NOMO-1 treated with dmso at 0.1 percent for 144 hours (cell line): Measurements from ENCODE around the gene TWSG1.
A peak's percentile ranks its signal among the peaks of the same experiment; 100 is the strongest.

Experiments used
- DNase-seq: peaks from one replicate; lab custom pipeline; 2025; ENCODE audit not compliant: unreplicated experiment; lab: John Stamatoyannopoulos, UW

Gene TWSG1

GRCh38 chr18:9334329-9334972 is at the start of gene TWSG1:
Gene TWSG1 (plus strand): TSS chr18:9334773. CDS start chr18:9337230, 2,457 bp downstream.
- DNase-seq = peak; percentile 89

- DNase-seq = no peak
Observed at GRCh38 chr18:9285604-9286003, 49.0 kb upstream of the TWSG1 start.

GRCh38 chr18:9287036-9287435 is 47.5 kb upstream of the TWSG1 start:
- DNase-seq = no peak

- DNase-seq = no peak
Observed at GRCh38 chr18:9289698-9290097, 44.9 kb upstream of the TWSG1 start.

GRCh38 chr18:9290156-9290555 is 44.4 kb upstream of the TWSG1 start:
- no peak for DNase-seq

- no peak for DNase-seq
Observed at GRCh38 chr18:9292047-9292446, 42.5 kb upstream of the TWSG1 start.

GRCh38 chr18:9293948-9294347 is 40.6 kb upstream of the TWSG1 start:
- no peak for DNase-seq

GRCh38 chr18:9296233-9297006 is 38.2 kb upstream of the TWSG1 start:
- DNase-seq = no peak

- no peak for DNase-seq
Observed at GRCh38 chr18:9297007-9297393, 37.6 kb upstream of the TWSG1 start.

- no peak for DNase-seq
Observed at GRCh38 chr18:9304388-9305070, 30.0 kb upstream of the TWSG1 start.

GRCh38 chr18:9319333-9319732 is 15.2 kb upstream of the TWSG1 start:
- DNase-seq = no peak

GRCh38 chr18:9321017-9321452 is 13.5 kb upstream of the TWSG1 start:
- DNase-seq = no peak

- no peak for DNase-seq
Observed at GRCh38 chr18:9321736-9322135, 12.8 kb upstream of the TWSG1 start.

GRCh38 chr18:9322744-9323143 is 11.8 kb upstream of the TWSG1 start:
- peak; percentile 20 for DNase-seq

- no peak for DNase-seq
Observed at GRCh38 chr18:9323750-9324445, 10.7 kb upstream of the TWSG1 start.

GRCh38 chr18:9325716-9326115 is 8.9 kb upstream of the TWSG1 start:
- no peak for DNase-seq

- no peak for DNase-seq
Observed at GRCh38 chr18:9328776-9329175, 5.8 kb upstream of the TWSG1 start.

GRCh38 chr18:9329471-9329870 is 5.1 kb upstream of the TWSG1 start:
- DNase-seq = no peak

GRCh38 chr18:9330419-9330818 is 4.2 kb upstream of the TWSG1 start:
- DNase-seq = no peak

GRCh38 chr18:9333441-9334328 is 888 bp upstream of the TWSG1 start:
- no peak for DNase-seq
